PC-3 (cell line): ENCODE results near the gene EIF2B5. TPM values are rescaled to one million over a fixed set of nuclear protein-coding genes. Genes with fewer than 3 reads are reported as not detected.
"Not testable (repeated sequence)": the region's sequence is repeated elsewhere in the genome, so short reads cannot be mapped to it uniquely, and the experiment has no call there.

Experiments
- ATAC-seq: fragments of 200-7000 bp; cut with Tn5 transposase; 2 replicates; pipeline ENCODE4 v1.9.1; 2020; ENCODE audit warnings: mild to moderate bottlenecking, moderate library complexity
- BruUV-seq: library from RNA; stranded (reverse); fragments of 400-500 nt; replicated peaks from 2 replicates; lab custom pipeline; 2021; lab: Mats Ljungman, UMichigan
- CTCF ChIA-PET: fragments of 300-600 bp; sonication (Branson Sonifier 250); formaldehyde crosslinking; loops from one replicate; lab custom pipeline; 2022; ENCODE audit warnings: antibody characterized with exemption; lab: Charles Lee
- POLR2A ChIA-PET: fragments of 300-600 bp; sonication (Branson Sonifier 250); formaldehyde crosslinking; loops from one replicate; lab custom pipeline; 2022; ENCODE audit warnings: antibody characterized with exemption; ENCODE audit not compliant: unreplicated experiment; lab: Charles Lee
- DNase-seq: peaks from one replicate; pipeline ENCODE4 v3.0.0-alpha.2; 2015
- H2AFZ ChIP-seq: fragments of 300-600 bp; sonication (generic); 2 replicates; pipeline ENCODE4 v1.6.0; 2016; ENCODE audit warnings: antibody characterized with exemption, low read length
- H3F3A ChIP-seq: fragments of 300-600 bp; sonication (generic); one replicate; pipeline ENCODE4 v1.6.0; 2017; ENCODE audit warnings: antibody characterized with exemption, low read length, control low read depth, mild to moderate bottlenecking; ENCODE audit not compliant: unreplicated experiment
- H3K27ac ChIP-seq: fragments of 300-600 bp; sonication (generic); 2 replicates; pipeline ENCODE4 v1.5.1; 2016; ENCODE audit warnings: mild to moderate bottlenecking, low read length
- H3K27me3 ChIP-seq: fragments of 300-600 bp; sonication (generic); 2 replicates; pipeline ENCODE4 v1.6.1; 2016; ENCODE audit warnings: low read length, mixed read lengths
- H3K36me3 ChIP-seq: fragments of 300-600 bp; sonication (generic); 2 replicates; pipeline ENCODE4 v1.6.1; 2016; ENCODE audit warnings: low read depth, mixed run types, low read length, mixed read lengths
- H3K4me1 ChIP-seq: fragments of 300-600 bp; sonication (generic); 2 replicates; pipeline ENCODE4 v1.5.1; 2016; ENCODE audit warnings: low read length; ENCODE audit not compliant: insufficient read depth
- H3K4me2 ChIP-seq: fragments of 300-600 bp; sonication (generic); 2 replicates; pipeline ENCODE4 v1.6.0; 2016; ENCODE audit warnings: low read length
- H3K4me3 ChIP-seq: fragments of 300-600 bp; sonication (generic); 2 replicates; pipeline ENCODE4 v1.5.1; 2016; ENCODE audit warnings: mild to moderate bottlenecking, low read length, mixed read lengths
- H3K79me2 ChIP-seq: fragments of 300-600 bp; sonication (generic); 2 replicates; pipeline ENCODE4 v1.6.1; 2017; ENCODE audit warnings: low read length, mixed read lengths
- H3K9ac ChIP-seq: fragments of 300-600 bp; sonication (generic); 2 replicates; pipeline ENCODE4 v1.6.0; 2016; ENCODE audit warnings: mild to moderate bottlenecking, low read length
- H3K9me2 ChIP-seq: fragments of 300-600 bp; sonication (generic); replicated peaks from 2 replicates; pipeline ENCODE4 v1.6.1; 2016; ENCODE audit warnings: mixed run types, low read length, mixed read lengths
- H3K9me3 ChIP-seq: fragments of 300-600 bp; sonication (generic); 2 replicates; pipeline ENCODE4 v1.6.1; 2016; ENCODE audit warnings: low read length, mixed read lengths
- H4K20me1 ChIP-seq: fragments of 300-600 bp; sonication (generic); 2 replicates; pipeline ENCODE4 v1.6.1; 2016; ENCODE audit warnings: low read length, mixed read lengths
- EZH2 ChIP-seq: fragments of 300-600 bp; sonication (generic); IDR thresholded peaks from one replicate; pipeline ENCODE4 v1.6.1; 2017; ENCODE audit warnings: antibody characterized with exemption, mild to moderate bottlenecking, low read length; ENCODE audit not compliant: unreplicated experiment
- EZH2phosphoT487 ChIP-seq: fragments of 300-600 bp; sonication (generic); IDR thresholded peaks from 2 replicates; pipeline ENCODE4 v1.6.1; 2018; ENCODE audit warnings: mild to moderate bottlenecking, antibody characterized with exemption, low read length, borderline replicate concordance
- intact Hi-C: fragments of 100-400 bp; cut with micrococcal nuclease; formaldehyde crosslinking; loops from 2 replicates; pipeline ENCODE4 v1.9.0; 2023
- total RNA-seq: library from RNA; depleted of rRNA; stranded (reverse); fragments of >200 nt; gene quantifications from 2 replicates; pipeline ENCODE4 v1.2.3, GENCODE V29; 2014
- TF ChIP-seq, protein P1 (sequence below): fragments of 300-600 bp; sonication (generic); conservative IDR thresholded peaks from 2 replicates; pipeline ENCODE4 v1.5.1; 2017; ENCODE audit warnings: antibody characterized with exemption, low read depth, mild to moderate bottlenecking, low read length

EIF2B5 gene
- total RNA-seq, 1 experiment from 2014 or later = 51.3 TPM

DNA sequence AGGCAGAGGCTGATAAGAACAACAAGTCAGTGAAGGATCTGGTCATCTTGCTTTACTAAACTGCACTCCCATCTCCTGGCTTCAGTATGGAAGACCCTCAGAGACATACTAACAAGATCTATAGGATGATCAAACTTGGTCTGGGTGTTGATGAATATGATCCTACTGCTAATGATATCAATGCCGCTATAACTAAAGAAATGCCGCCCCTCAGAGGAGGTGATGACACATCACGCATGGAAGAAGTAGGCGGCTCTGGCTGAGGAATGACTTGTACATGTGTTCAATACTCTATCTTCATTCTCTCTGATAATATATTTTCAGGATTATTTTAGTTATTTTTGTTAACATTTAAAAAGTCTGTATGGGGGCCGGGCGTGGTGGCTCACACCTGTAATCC, 17.5 kb upstream of the EIF2B5 start:
- Histone ChIP-seq H3K9me3 (no peaks in the 10 kb centered on the region), H3K79me2 (no peaks in the 10 kb centered on the region), H2AFZ (no peak overlapping the region), H3K4me3 (no peak overlapping the region), H3K36me3 (no peaks in the 10 kb centered on the region), H3K27me3 (no peaks in the 10 kb centered on the region), H4K20me1 (no peaks in the 10 kb centered on the region), H3K4me2 (no peak overlapping the region), H3F3A (no peaks in the 10 kb centered on the region), H3K9ac (no peak overlapping the region), H3K9me2 (no peaks in the 10 kb centered on the region), H3K4me1 (no peaks in the 10 kb centered on the region), H3K27ac (no peak overlapping the region)
- no peak for TF ChIP-seq EZH2
- TF ChIP-seq, protein P1, sequence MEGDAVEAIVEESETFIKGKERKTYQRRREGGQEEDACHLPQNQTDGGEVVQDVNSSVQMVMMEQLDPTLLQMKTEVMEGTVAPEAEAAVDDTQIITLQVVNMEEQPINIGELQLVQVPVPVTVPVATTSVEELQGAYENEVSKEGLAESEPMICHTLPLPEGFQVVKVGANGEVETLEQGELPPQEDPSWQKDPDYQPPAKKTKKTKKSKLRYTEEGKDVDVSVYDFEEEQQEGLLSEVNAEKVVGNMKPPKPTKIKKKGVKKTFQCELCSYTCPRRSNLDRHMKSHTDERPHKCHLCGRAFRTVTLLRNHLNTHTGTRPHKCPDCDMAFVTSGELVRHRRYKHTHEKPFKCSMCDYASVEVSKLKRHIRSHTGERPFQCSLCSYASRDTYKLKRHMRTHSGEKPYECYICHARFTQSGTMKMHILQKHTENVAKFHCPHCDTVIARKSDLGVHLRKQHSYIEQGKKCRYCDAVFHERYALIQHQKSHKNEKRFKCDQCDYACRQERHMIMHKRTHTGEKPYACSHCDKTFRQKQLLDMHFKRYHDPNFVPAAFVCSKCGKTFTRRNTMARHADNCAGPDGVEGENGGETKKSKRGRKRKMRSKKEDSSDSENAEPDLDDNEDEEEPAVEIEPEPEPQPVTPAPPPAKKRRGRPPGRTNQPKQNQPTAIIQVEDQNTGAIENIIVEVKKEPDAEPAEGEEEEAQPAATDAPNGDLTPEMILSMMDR = 0 out of 2 replicates have a peak, but pooled peaks have one; percentile 10
- ATAC-seq = no peak
- intact Hi-C loops = no loop called here
- ChIA-PET CTCF (no interaction called here), POLR2A (no interaction called here)
- BruUV-seq = no TSS peak
- no peak for DNase-seq

DNA sequence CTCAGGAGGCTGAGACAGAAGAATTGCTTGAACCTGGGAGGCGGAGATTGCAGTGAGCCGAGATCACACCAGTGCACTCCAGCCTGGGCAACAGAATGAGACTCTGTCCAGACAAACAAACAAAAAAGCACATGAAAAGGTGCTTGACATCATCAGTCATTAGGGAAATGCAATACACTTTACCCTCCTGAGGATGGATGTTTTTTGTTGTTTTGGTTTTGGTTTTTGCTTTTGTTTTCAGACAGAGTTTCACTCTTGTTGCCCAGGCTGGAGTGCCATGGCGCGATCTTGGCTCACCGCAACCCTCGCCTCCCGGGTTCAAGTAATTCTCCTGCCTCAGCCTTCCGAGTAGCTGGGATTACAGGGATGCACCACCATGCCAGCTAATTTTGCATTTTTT, 14.1 kb upstream of the EIF2B5 start:
- intact Hi-C loops, ATAC-seq, BruUV-seq, H3F3A ChIP-seq, DNase-seq, CTCF ChIA-PET, H3K9me2 ChIP-seq, H4K20me1 ChIP-seq, H3K79me2 ChIP-seq, H3K4me3 ChIP-seq, H2AFZ ChIP-seq, H3K9me3 ChIP-seq, POLR2A ChIA-PET, H3K27ac ChIP-seq, H3K27me3 ChIP-seq, H3K9ac ChIP-seq, H3K4me1 ChIP-seq, H3K36me3 ChIP-seq, H3K4me2 ChIP-seq: not testable (repeated sequence)

DNA sequence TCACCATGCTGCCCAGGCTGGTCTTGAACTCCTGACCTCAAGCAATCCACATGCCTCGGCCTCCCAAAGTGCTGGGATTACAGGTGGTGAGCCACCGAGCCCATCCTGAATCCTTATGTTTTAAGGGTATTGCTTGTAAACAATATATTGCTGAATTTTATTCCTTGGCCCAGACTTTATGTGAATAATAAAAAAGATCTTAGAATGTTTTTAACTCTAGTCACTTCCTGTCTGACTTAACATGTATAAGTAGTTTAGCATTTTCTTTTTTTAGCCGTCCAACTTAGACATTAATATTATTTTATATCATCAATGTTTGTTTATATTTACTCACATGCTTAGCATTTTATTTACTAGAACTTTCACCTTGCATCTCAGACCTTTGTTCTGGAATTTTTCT, 9.2 kb upstream of the EIF2B5 start:
- Histone ChIP-seq H3K4me1 (0 out of 2 replicates have a peak, but pooled peaks cover 4% of the 10 kb centered on the region), H4K20me1 (no peaks in the 10 kb centered on the region), H2AFZ (no peak overlapping the region), H3K36me3 (no peaks in the 10 kb centered on the region), H3K27me3 (no peaks in the 10 kb centered on the region), H3K9me3 (no peaks in the 10 kb centered on the region), H3K4me2 (no peak overlapping the region), H3K4me3 (no peak overlapping the region), H3K79me2 (no peaks in the 10 kb centered on the region), H3K9me2 (no peaks in the 10 kb centered on the region), H3K9ac (no peak overlapping the region), H3F3A (no peaks in the 10 kb centered on the region), H3K27ac (no peak overlapping the region)
- ATAC-seq = peak; percentile 73
- peak; percentile 54 for DNase-seq
- BruUV-seq = no TSS peak
- CTCF ChIA-PET = interaction anchor here (1.3 kb wide), 1 partner anchor 86 kb away, joined by 4 read pairs; no protein-coding TSS in a partner anchor
- TF ChIP-seq, protein P1 = no peak
- TF ChIP-seq EZH2phosphoT487 = no peak
- TF ChIP-seq EZH2 = no peak
- POLR2A ChIA-PET = no interaction called here
- intact Hi-C loops = no loop called here
